ENCODE results near the gene WDFY2. TPM values are rescaled to one million over a fixed set of nuclear protein-coding genes. Genes with fewer than 3 reads are reported as not detected.

WDFY2 gene
- polyA plus RNA-seq, 1 donor from 2014 or later: 5.3 TPM

DNA sequence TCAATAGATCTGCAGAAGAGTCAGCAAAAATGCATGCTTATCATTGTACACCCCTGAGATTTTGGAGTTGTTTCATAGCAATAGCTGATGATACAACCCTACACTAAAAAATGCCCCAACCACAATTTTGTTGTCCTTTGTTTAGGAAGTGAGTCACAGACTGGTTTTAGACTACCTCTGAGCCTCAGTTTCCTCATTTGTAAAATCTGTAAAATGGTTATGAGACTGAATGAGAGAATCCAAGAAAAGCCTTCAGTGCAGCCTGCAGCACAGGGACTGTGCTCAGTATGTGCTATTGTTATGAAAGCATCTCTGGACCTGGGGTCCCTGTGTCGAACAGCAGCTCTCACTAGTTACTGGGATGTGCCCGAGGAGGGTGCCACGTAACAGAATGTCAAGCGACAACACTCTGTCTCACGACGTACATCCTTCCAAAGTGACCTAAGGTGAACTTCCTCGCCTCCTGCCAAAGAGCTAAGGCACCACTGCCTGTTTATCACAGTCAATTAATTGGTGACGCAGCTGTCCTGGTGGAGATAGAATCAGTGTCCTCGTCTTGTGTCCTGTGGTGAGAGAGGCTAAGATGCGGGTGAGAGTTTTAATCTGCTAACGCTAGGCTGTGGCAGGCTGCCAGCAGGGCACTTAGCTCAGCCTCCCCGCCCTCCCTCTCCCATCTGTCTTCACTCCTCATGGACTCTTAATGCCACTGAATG, 201.6 kb downstream of the WDFY2 start:
- no peak for TF ChIP-seq TAF1 (IDR thresholded peaks at IDR 0.05; ENCODE audit: low read depth)
- TF ChIP-seq EZH2 (IDR thresholded peaks at IDR 0.05; ENCODE audit: borderline replicate concordance, insufficient read depth, low read length, poor library complexity, severe bottlenecking): no peak
- no peak for TF ChIP-seq SMC3 (conservative IDR thresholded peaks at IDR 0.05; ENCODE audit: poor library complexity)
- no peak for TF ChIP-seq RAD21 (conservative IDR thresholded peaks at IDR 0.05)
- TF ChIP-seq, protein P1, sequence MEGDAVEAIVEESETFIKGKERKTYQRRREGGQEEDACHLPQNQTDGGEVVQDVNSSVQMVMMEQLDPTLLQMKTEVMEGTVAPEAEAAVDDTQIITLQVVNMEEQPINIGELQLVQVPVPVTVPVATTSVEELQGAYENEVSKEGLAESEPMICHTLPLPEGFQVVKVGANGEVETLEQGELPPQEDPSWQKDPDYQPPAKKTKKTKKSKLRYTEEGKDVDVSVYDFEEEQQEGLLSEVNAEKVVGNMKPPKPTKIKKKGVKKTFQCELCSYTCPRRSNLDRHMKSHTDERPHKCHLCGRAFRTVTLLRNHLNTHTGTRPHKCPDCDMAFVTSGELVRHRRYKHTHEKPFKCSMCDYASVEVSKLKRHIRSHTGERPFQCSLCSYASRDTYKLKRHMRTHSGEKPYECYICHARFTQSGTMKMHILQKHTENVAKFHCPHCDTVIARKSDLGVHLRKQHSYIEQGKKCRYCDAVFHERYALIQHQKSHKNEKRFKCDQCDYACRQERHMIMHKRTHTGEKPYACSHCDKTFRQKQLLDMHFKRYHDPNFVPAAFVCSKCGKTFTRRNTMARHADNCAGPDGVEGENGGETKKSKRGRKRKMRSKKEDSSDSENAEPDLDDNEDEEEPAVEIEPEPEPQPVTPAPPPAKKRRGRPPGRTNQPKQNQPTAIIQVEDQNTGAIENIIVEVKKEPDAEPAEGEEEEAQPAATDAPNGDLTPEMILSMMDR (IDR thresholded peaks at IDR 0.05; ENCODE audit: poor library complexity, severe bottlenecking): no peak
- no peak for TF ChIP-seq EP300 (conservative IDR thresholded peaks at IDR 0.05; ENCODE audit: poor library complexity, severe bottlenecking)
- no peak for TF ChIP-seq MXI1 (conservative IDR thresholded peaks at IDR 0.05; ENCODE audit: poor library complexity, severe bottlenecking)
- TF ChIP-seq POLR2AphosphoS5 (IDR thresholded peaks at IDR 0.05): no peak
- no peak overlapping the region for H2AFZ ChIP-seq (ENCODE audit: low read depth, low read length)
- no peaks in the 10 kb centered on the region for H3K79me2 ChIP-seq (replicated peaks; ENCODE audit: insufficient read depth, low read length)
- no peaks in the 10 kb centered on the region for H3F3A ChIP-seq (ENCODE audit: insufficient read depth, low read length, poor library complexity, severe bottlenecking)
- H3K9ac ChIP-seq (ENCODE audit: low read length): no peak overlapping the region
- H3K9me3 ChIP-seq (ENCODE audit: low read length): no peaks in the 10 kb centered on the region
- H4K20me1 ChIP-seq (ENCODE audit: insufficient read depth): no peaks in the 10 kb centered on the region
- H3K9me2 ChIP-seq (ENCODE audit: insufficient read depth, low read length): no peaks in the 10 kb centered on the region
- no peak overlapping the region for H3K4me3 ChIP-seq (ENCODE audit: low read length)
- H3K36me3 ChIP-seq (ENCODE audit: insufficient read depth, low read length): no peaks in the 10 kb centered on the region
- H3K27ac ChIP-seq (ENCODE audit: low read length): no peak overlapping the region
- no peak overlapping the region for H3K4me2 ChIP-seq (ENCODE audit: low read length)
- no peaks in the 10 kb centered on the region for H3K27me3 ChIP-seq (ENCODE audit: insufficient read depth, low read depth, low read length)

DNA sequence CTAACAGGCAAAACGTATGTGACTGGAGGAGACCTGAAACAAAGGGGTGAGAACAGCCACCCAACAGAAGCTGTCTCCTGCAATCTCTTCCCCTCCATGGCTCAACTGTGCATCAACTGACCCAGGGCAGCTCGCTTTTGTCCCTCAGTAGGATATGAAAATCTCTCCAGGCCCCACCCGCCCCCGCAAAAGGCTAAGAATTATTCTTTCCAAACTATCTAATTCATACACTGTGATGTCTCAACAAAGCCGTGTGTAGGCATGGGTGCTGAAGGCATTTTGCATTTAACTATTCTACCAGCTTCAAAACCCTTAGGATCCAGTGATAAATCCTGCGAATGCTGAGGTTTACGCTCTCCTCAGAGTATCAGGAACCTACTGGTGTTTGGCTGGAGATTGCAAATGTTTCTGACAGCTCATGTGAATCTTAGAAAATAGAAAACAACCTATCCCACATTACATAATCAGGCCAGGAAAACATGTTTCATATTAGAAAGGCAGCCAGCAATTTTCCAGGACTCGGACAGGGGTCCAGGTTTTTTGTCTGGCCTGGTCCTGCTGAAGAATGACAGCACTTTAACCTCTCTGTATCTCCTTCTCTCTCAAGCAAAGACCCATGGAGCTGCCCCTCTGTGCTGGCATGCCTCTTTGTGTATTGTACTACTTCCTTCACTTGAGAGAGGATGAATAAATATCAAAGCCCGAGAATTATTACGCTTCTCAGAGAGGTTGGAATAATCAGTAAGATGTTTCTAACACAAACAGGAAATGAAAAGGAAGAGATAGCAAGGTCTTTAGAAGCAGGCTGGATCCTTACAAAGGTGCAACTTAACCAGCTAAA, 202.4 kb downstream of the WDFY2 start:
- Histone ChIP-seq H3K9me3 (ENCODE audit: low read length) (no peaks in the 10 kb centered on the region), H3K9ac (ENCODE audit: low read length) (no peak overlapping the region), H2AFZ (ENCODE audit: low read depth, low read length) (no peak overlapping the region), H3F3A (ENCODE audit: insufficient read depth, low read length, poor library complexity, severe bottlenecking) (no peaks in the 10 kb centered on the region), H3K4me2 (ENCODE audit: low read length) (no peak overlapping the region), H3K79me2 (replicated peaks; ENCODE audit: insufficient read depth, low read length) (no peaks in the 10 kb centered on the region), H3K9me2 (ENCODE audit: insufficient read depth, low read length) (no peaks in the 10 kb centered on the region), H3K36me3 (ENCODE audit: insufficient read depth, low read length) (no peaks in the 10 kb centered on the region), H4K20me1 (ENCODE audit: insufficient read depth) (no peaks in the 10 kb centered on the region), H3K4me3 (ENCODE audit: low read length) (no peak overlapping the region), H3K27ac (ENCODE audit: low read length) (no peak overlapping the region), H3K27me3 (ENCODE audit: insufficient read depth, low read depth, low read length) (no peaks in the 10 kb centered on the region)
- TF ChIP-seq SMC3 (conservative IDR thresholded peaks at IDR 0.05; ENCODE audit: poor library complexity): no peak

DNA sequence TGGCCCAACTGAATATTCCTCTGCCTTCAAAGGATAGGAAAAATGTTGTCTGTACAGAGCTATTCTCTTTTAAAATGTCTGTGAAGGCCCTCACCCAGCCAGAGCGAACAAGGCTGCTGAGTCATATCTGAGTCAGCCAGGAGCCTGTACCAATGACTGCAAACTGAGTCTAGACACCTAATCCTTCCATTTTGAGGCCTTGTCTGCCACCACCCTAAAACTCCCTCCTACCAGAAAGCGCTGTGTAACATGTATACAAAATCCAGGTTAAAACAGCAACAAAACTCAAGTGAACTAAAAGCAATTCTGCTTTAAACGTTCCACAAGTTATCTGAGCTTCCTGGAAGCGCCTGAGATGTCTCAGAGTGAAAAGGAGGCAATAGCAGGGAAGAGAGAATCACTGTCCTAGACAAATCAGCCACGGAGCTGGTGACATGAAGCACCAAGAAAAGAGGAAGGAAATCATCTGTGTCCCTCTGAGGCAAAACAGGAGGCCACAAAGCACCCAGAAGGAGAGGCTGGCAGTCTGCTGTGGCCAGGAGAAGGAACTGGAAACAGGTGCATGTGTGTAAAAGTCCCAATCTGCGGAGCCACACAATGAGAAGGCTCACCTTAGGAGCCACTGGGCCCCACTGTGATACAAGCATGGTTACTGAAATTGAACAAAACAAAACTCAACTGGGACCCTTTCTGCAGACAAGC, 209.5 kb downstream of the WDFY2 start:
- no peak overlapping the region for H3K27ac ChIP-seq (ENCODE audit: low read length)
- no peak overlapping the region for H3K4me2 ChIP-seq (ENCODE audit: low read length)
- H3K9ac ChIP-seq (ENCODE audit: low read length): no peak overlapping the region
- H3K27me3 ChIP-seq (ENCODE audit: insufficient read depth, low read depth, low read length): no peaks in the 10 kb centered on the region
- no peaks in the 10 kb centered on the region for H3K36me3 ChIP-seq (ENCODE audit: insufficient read depth, low read length)
- no peaks in the 10 kb centered on the region for H3K9me3 ChIP-seq (ENCODE audit: low read length)
- no peaks in the 10 kb centered on the region for H4K20me1 ChIP-seq (ENCODE audit: insufficient read depth)
- no peaks in the 10 kb centered on the region for H3F3A ChIP-seq (ENCODE audit: insufficient read depth, low read length, poor library complexity, severe bottlenecking)
- H2AFZ ChIP-seq (ENCODE audit: low read depth, low read length): no peak overlapping the region
- no peak overlapping the region for H3K4me3 ChIP-seq (ENCODE audit: low read length)
- H3K9me2 ChIP-seq (ENCODE audit: insufficient read depth, low read length): no peaks in the 10 kb centered on the region
- no peaks in the 10 kb centered on the region for H3K79me2 ChIP-seq (replicated peaks; ENCODE audit: insufficient read depth, low read length)
- TF ChIP-seq POLR2AphosphoS5 (IDR thresholded peaks at IDR 0.05) (no peak), EZH2 (IDR thresholded peaks at IDR 0.05; ENCODE audit: borderline replicate concordance, insufficient read depth, low read length, poor library complexity, severe bottlenecking) (no peak), SMC3 (conservative IDR thresholded peaks at IDR 0.05; ENCODE audit: poor library complexity) (no peak), EP300 (conservative IDR thresholded peaks at IDR 0.05; ENCODE audit: poor library complexity, severe bottlenecking) (no peak), RAD21 (conservative IDR thresholded peaks at IDR 0.05) (no peak), TAF1 (IDR thresholded peaks at IDR 0.05; ENCODE audit: low read depth) (no peak), REST (IDR thresholded peaks at IDR 0.05; ENCODE audit: borderline replicate concordance) (no peak), MXI1 (conservative IDR thresholded peaks at IDR 0.05; ENCODE audit: poor library complexity, severe bottlenecking) (no peak)
- TF ChIP-seq, protein P1 (IDR thresholded peaks at IDR 0.05; ENCODE audit: poor library complexity, severe bottlenecking): no peak
